Neural progenitor cell (in vitro differentiated cells): ENCODE measurements around the gene NCKAP5.

Experiments used
- CTCF ChIP-seq: fragments of 200-600 bp; sonication (generic); IDR thresholded peaks from 2 replicates; pipeline ENCODE4 v1.5.1; 2017; ENCODE audit warnings: antibody characterized with exemption, mild to moderate bottlenecking
- EZH2 ChIP-seq: fragments of 200-600 bp; sonication (generic); IDR thresholded peaks from 2 replicates; pipeline ENCODE4 v1.6.1; 2017; ENCODE audit warnings: antibody characterized with exemption, mild to moderate bottlenecking, moderate library complexity
- EZH2phosphoT487 ChIP-seq: fragments of 200-600 bp; sonication (generic); IDR thresholded peaks from 2 replicates; pipeline ENCODE4 v1.6.1; 2017; ENCODE audit warnings: antibody characterized with exemption

GRCh38 chr2:132902626-132903025 lies 665.6 kb downstream of the NCKAP5 start:
- TF ChIP-seq CTCF (no peak), EZH2 (no peak), EZH2phosphoT487 (no peak)
